OCI-LY7 (cell line): ENCODE results near the gene SEMA3E. TPM values are rescaled to one million over a fixed set of nuclear protein-coding genes. Genes with fewer than 3 reads are reported as not detected.

Experiments used
- BruUV-seq: library from RNA; stranded (reverse); fragments of 400-500 nt; replicated peaks from 2 replicates; lab custom pipeline; 2021; lab: Mats Ljungman, UMichigan
- CTCF ChIA-PET: fragments of 300-600 bp; sonication (Branson Sonifier 250); formaldehyde crosslinking; loops from one replicate; lab custom pipeline; 2022; ENCODE audit warnings: antibody characterized with exemption; ENCODE audit not compliant: unreplicated experiment; lab: Charles Lee
- POLR2A ChIA-PET: fragments of 300-600 bp; sonication (Branson Sonifier 250); formaldehyde crosslinking; loops from one replicate; lab custom pipeline; 2022; ENCODE audit warnings: antibody characterized with exemption; lab: Charles Lee
- DNase-seq: peaks from one replicate; pipeline ENCODE4 v3.0.0-alpha.2; 2015; ENCODE audit warnings: low spot score
- H2AFZ ChIP-seq: fragments of 200-600 bp; sonication (generic), shearing (Covaris generic); 2 replicates; pipeline ENCODE4 v1.6.1; 2014; ENCODE audit warnings: mild to moderate bottlenecking, antibody characterized with exemption, low read length, moderate library complexity
- H3K27ac ChIP-seq: fragments of 200-600 bp; sonication (generic); 2 replicates; pipeline ENCODE4 v1.5.1; 2014; ENCODE audit warnings: mixed run types, low read depth, mild to moderate bottlenecking, moderate library complexity, low read length, inconsistent platforms; ENCODE audit not compliant: poor library complexity, severe bottlenecking
- H3K36me3 ChIP-seq: fragments of 200-600 bp; sonication (generic); 2 replicates; pipeline ENCODE4 v1.6.1; 2014; ENCODE audit warnings: mild to moderate bottlenecking, antibody characterized with exemption, low read length, moderate library complexity, mixed read lengths; ENCODE audit not compliant: insufficient read depth
- H3K4me1 ChIP-seq: fragments of 200-600 bp; sonication (generic); 2 replicates; pipeline ENCODE4 v1.5.1; 2014; ENCODE audit warnings: mild to moderate bottlenecking, low read length; ENCODE audit not compliant: insufficient read depth, poor library complexity, severe bottlenecking
- H3K4me2 ChIP-seq: fragments of 200-600 bp; sonication (generic); 2 replicates; pipeline ENCODE4 v1.6.1; 2014; ENCODE audit warnings: mild to moderate bottlenecking, low read length
- H3K4me3 ChIP-seq: fragments of 200-600 bp; sonication (generic); 2 replicates; pipeline ENCODE4 v1.5.1; 2014; ENCODE audit warnings: mild to moderate bottlenecking, low read depth, low read length; ENCODE audit not compliant: poor library complexity, severe bottlenecking
- H3K79me2 ChIP-seq: fragments of 200-600 bp; sonication (generic); 2 replicates; pipeline ENCODE4 v1.6.1; 2016; ENCODE audit warnings: low read depth, mild to moderate bottlenecking, low read length, moderate library complexity, mixed read lengths; ENCODE audit not compliant: insufficient read depth
- H3K9me2 ChIP-seq: fragments of 200-600 bp; sonication (generic); 2 replicates; pipeline ENCODE4 v1.6.1; 2016; ENCODE audit warnings: mild to moderate bottlenecking, low read length, mixed read lengths; ENCODE audit not compliant: insufficient read depth
- H3K9me3 ChIP-seq: fragments of 200-600 bp; sonication (generic); 2 replicates; pipeline ENCODE4 v1.6.1; 2014; ENCODE audit warnings: mild to moderate bottlenecking, mixed run types, low read length, mixed read lengths
- H4K20me1 ChIP-seq: fragments of 200-600 bp; sonication (generic); 2 replicates; pipeline ENCODE4 v1.6.1; 2014; ENCODE audit warnings: mild to moderate bottlenecking, antibody characterized with exemption, low read length, moderate library complexity, mixed read lengths; ENCODE audit not compliant: insufficient read depth
- EZH2phosphoT487 ChIP-seq: fragments of 200-600 bp; sonication (generic); IDR thresholded peaks from 2 replicates; pipeline ENCODE4 v1.6.1; 2018; ENCODE audit warnings: low read depth, borderline replicate concordance, mild to moderate bottlenecking, mixed run types, antibody characterized with exemption, low read length, moderate library complexity, mixed read lengths
- intact Hi-C: fragments of 100-400 bp; cut with micrococcal nuclease; formaldehyde crosslinking; loops from one replicate; pipeline ENCODE4 v1.10.0; 2022; ENCODE audit not compliant: unreplicated experiment
- total RNA-seq, 2 experiments: library from RNA; depleted of rRNA in 1 of 2; stranded (reverse); fragments of >200 nt in 1 of 2; shearing (Covaris generic) in 1 of 2; gene quantifications; 2 replicates each; pipeline ENCODE4 v1.2.3, GENCODE V29; 2014 to 2022
- TF ChIP-seq, protein P1 (sequence below): fragments of 200-600 bp; sonication (generic); conservative IDR thresholded peaks from 2 replicates; pipeline ENCODE4 v1.5.1; 2014; ENCODE audit warnings: mild to moderate bottlenecking, antibody characterized with exemption, low read length, moderate library complexity, mixed read lengths

SEMA3E gene
- total RNA-seq, 2 experiments from 2014 or later = 0.06 TPM; not detected in 1

DNA sequence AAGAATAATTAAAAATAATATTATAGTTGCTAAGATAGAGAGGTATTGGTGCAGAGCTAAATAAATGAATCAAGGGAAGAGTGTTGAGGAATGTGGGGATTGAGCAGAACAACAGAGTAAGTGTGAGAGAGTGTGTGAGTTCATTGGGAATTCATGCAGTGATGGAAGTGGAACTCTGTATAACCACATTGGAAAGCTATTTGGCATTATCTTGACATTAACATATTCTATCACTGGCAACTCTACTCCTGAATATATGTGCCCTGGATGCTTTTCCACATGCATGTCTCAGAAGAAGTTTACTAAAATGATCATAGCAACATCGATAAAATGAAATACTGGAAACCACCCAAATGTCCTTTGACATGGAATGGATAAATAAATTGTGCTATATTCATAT lies 164.1 kb downstream of the SEMA3E start:
- Histone ChIP-seq H3K9me3 (no peaks in the 10 kb centered on the region), H3K36me3 (no peaks in the 10 kb centered on the region), H3K4me2 (no peak overlapping the region), H3K79me2 (no peaks in the 10 kb centered on the region), H3K9me2 (no peaks in the 10 kb centered on the region), H4K20me1 (no peaks in the 10 kb centered on the region), H3K27ac (no peak overlapping the region), H2AFZ (no peak overlapping the region), H3K4me3 (no peak overlapping the region), H3K4me1 (no peaks in the 10 kb centered on the region)
- POLR2A ChIA-PET = interaction anchor here (0.5 to 3.4 kb wide), 3 partner anchors 12 to 1077 kb away, joined by 3 to 14 read pairs (median 5); no protein-coding TSS in a partner anchor
- TF ChIP-seq EZH2phosphoT487 = no peak
- TF ChIP-seq, protein P1, sequence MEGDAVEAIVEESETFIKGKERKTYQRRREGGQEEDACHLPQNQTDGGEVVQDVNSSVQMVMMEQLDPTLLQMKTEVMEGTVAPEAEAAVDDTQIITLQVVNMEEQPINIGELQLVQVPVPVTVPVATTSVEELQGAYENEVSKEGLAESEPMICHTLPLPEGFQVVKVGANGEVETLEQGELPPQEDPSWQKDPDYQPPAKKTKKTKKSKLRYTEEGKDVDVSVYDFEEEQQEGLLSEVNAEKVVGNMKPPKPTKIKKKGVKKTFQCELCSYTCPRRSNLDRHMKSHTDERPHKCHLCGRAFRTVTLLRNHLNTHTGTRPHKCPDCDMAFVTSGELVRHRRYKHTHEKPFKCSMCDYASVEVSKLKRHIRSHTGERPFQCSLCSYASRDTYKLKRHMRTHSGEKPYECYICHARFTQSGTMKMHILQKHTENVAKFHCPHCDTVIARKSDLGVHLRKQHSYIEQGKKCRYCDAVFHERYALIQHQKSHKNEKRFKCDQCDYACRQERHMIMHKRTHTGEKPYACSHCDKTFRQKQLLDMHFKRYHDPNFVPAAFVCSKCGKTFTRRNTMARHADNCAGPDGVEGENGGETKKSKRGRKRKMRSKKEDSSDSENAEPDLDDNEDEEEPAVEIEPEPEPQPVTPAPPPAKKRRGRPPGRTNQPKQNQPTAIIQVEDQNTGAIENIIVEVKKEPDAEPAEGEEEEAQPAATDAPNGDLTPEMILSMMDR = no peak
- CTCF ChIA-PET = no interaction called here
- BruUV-seq = no TSS peak
- intact Hi-C loops = no loop called here
- DNase-seq = no peak

DNA sequence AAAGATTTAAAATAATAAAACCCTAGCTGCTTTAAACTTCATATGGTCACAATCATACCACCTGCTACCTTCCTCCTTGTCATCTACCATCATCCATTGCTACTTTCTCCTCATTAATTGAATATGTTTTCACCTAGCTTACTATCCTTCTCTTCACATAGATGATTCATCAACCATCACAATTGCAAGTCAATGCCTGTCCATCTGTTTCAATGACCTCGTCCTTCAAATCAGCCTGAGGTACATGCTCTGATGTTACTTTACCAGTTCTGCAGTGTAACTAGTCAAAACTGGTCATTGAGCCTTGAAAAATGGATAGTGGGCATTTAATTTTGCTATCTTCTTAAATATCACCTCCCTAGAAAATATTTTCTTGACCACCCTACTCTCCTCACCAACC lies 164.7 kb downstream of the SEMA3E start:
- H3K36me3 ChIP-seq = no peaks in the 10 kb centered on the region
- H3K27ac ChIP-seq = no peak overlapping the region
- no peaks in the 10 kb centered on the region for H3K4me1 ChIP-seq
- H4K20me1 ChIP-seq = no peaks in the 10 kb centered on the region
- H3K4me3 ChIP-seq = no peak overlapping the region
- no peak for TF ChIP-seq EZH2phosphoT487
- TF ChIP-seq, protein P1 = no peak
- CTCF ChIA-PET = no interaction called here
- intact Hi-C loops = no loop called here
- POLR2A ChIA-PET = interaction anchor here (3.4 kb wide), 1 partner anchor 12 kb away, joined by 14 read pairs; no protein-coding TSS in a partner anchor
- H3K79me2 ChIP-seq = no peaks in the 10 kb centered on the region
- no TSS peak for BruUV-seq
- H3K9me3 ChIP-seq = no peaks in the 10 kb centered on the region
- no peaks in the 10 kb centered on the region for H3K9me2 ChIP-seq
- no peak overlapping the region for H2AFZ ChIP-seq
- no peak for DNase-seq
- H3K4me2 ChIP-seq = no peak overlapping the region

DNA sequence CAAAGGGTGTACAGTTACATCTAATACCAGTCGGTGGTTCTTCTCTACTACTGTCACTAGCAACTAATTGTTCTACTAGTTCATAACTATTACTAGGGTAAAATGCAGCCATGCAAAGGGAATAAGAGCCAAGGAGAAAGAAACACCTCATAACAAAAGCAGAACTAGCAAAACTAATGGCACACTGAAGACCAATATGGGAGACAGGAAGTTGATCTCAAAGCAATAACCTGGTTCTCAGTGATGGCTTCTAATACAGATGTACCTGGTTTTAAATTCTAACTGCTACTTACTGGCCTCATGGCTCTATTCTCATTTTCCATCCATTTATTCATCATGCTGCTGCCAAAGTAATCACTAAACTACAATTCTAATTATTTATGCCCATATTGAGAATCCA lies 170.3 kb downstream of the SEMA3E start:
- ChIA-PET CTCF (no interaction called here), POLR2A (interaction anchor here (0.9 kb wide), 1 partner anchor 8 kb away, joined by 3 read pairs; no protein-coding TSS in a partner anchor)
- H3K9me2 ChIP-seq = no peaks in the 10 kb centered on the region
- H3K36me3 ChIP-seq = no peaks in the 10 kb centered on the region
- H3K4me3 ChIP-seq = no peak overlapping the region
- intact Hi-C loops = no loop called here
- no peaks in the 10 kb centered on the region for H3K4me1 ChIP-seq
- BruUV-seq = no TSS peak
- TF ChIP-seq EZH2phosphoT487 = no peak
- TF ChIP-seq, protein P1 = no peak
- no peaks in the 10 kb centered on the region for H3K79me2 ChIP-seq
- no peaks in the 10 kb centered on the region for H3K9me3 ChIP-seq
- no peak for DNase-seq
- H4K20me1 ChIP-seq = no peaks in the 10 kb centered on the region
- H2AFZ ChIP-seq = no peak overlapping the region
- H3K4me2 ChIP-seq = no peak overlapping the region
- no peak overlapping the region for H3K27ac ChIP-seq
